GM12878 (cell line): Measurements from ENCODE around the gene AUNIP. TPM values are rescaled to one million over a fixed set of nuclear protein-coding genes. Genes with fewer than 3 reads are reported as not detected.

Experiments
- ATAC-seq: fragments of 200-7000 bp; cut with Tn5 transposase; 3 replicates; pipeline ENCODE4 v1.9.1; 2020; ENCODE audit warnings: mild to moderate bottlenecking, moderate library complexity
- BruUV-seq: library from RNA; stranded (reverse); fragments of 400-500 nt; replicated peaks from 2 replicates; lab custom pipeline; 2021; lab: Mats Ljungman, UMichigan
- CTCF ChIA-PET: fragments of 300-600 bp; sonication (Branson Sonifier 250); formaldehyde crosslinking; extraction: SDS; loops from one replicate; lab custom pipeline; 2021; ENCODE audit warnings: inconsistent platforms; lab: Yijun Ruan, JAX
- POLR2A ChIA-PET: fragments of 350-600 bp; formaldehyde crosslinking; extraction: SDS; loops from one replicate; lab custom pipeline; 2021; ENCODE audit warnings: inconsistent platforms; lab: Charles Lee
- RAD21 ChIA-PET: fragments of 300-600 bp; sonication (Branson Sonifier 250); formaldehyde crosslinking; loops from one replicate; lab custom pipeline; 2023; ENCODE audit warnings: antibody characterized with exemption; ENCODE audit not compliant: unreplicated experiment; lab: Charles Lee
- SMC1A ChIA-PET: fragments of 300-600 bp; sonication (Branson Sonifier 250); formaldehyde crosslinking; loops from one replicate; lab custom pipeline; 2023; ENCODE audit not compliant: unreplicated experiment, uncharacterized antibody; lab: Charles Lee
- DNase-seq: peaks from one replicate; pipeline ENCODE4 v3.0.0-alpha.2; 2011; ENCODE audit warnings: low read depth, low spot score
- FAIRE-seq: peaks from 3 replicates; lab custom pipeline; 2011; peaks lifted over from hg19 to GRCh38; lab: Jason Lieb, UNC
- H2AFZ ChIP-seq: 2 replicates; pipeline ENCODE4 v1.6.0; 2011; ENCODE audit warnings: low read depth, low read length, control low read depth; ENCODE audit not compliant: control insufficient read depth
- H3K27ac ChIP-seq: 2 replicates; pipeline ENCODE4 v1.5.1; 2011; ENCODE audit warnings: control low read depth; ENCODE audit not compliant: control insufficient read depth, insufficient read depth
- H3K27me3 ChIP-seq, 2 experiments: replicated peaks in 1 of 2; 2 replicates each; pipeline versions ENCODE4 v1.6.0 to v1.6.1; 2011; ENCODE audit warnings: low read length in 1 of 2; ENCODE audit not compliant: control insufficient read depth in 2 of 2, insufficient read depth in 2 of 2
- H3K36me3 ChIP-seq, 2 experiments: 2 replicates each; pipeline ENCODE4 v1.5.1; 2011; ENCODE audit warnings: low read length in 1 of 2; ENCODE audit not compliant: control insufficient read depth in 2 of 2, insufficient read depth in 2 of 2
- H3K4me1 ChIP-seq: 2 replicates; pipeline ENCODE4 v1.6.1; 2011; ENCODE audit warnings: mild to moderate bottlenecking, low read length, moderate library complexity, mixed read lengths; ENCODE audit not compliant: control insufficient read depth, insufficient read depth
- H3K4me2 ChIP-seq: 2 replicates; pipeline ENCODE4 v1.6.0; 2011; ENCODE audit warnings: control low read depth; ENCODE audit not compliant: control insufficient read depth, insufficient read depth
- H3K4me3 ChIP-seq: fragments of 200-600 bp; sonication (generic); 2 replicates; pipeline ENCODE4 v1.5.1; 2016
- H3K79me2 ChIP-seq: 2 replicates; pipeline ENCODE4 v1.6.0; 2011; ENCODE audit warnings: low read length; ENCODE audit not compliant: control insufficient read depth, insufficient read depth
- H3K9ac ChIP-seq: 2 replicates; pipeline ENCODE4 v1.8.0; 2011; ENCODE audit warnings: low read length, control low read depth, mixed read lengths; ENCODE audit not compliant: control insufficient read depth, insufficient read depth
- H3K9me3 ChIP-seq: replicated peaks from 3 replicates; pipeline ENCODE4 v1.5.1; 2011; ENCODE audit warnings: mild to moderate bottlenecking, low read length; ENCODE audit not compliant: control insufficient read depth, insufficient read depth
- H4K20me1 ChIP-seq: 2 replicates; pipeline ENCODE4 v1.6.0; 2011; ENCODE audit not compliant: control insufficient read depth, insufficient read depth
- BHLHE40 ChIP-seq, 2 experiments: fragments of 450-650 bp in 1 of 2; IDR thresholded peaks; 2 replicates each; pipeline ENCODE4 v1.6.1; 2011 to 2017; ENCODE audit warnings: low read depth in 2 of 2, borderline replicate concordance in 1 of 2, improper control_type of control experiment in 1 of 2, low read length in 1 of 2, mild to moderate bottlenecking in 1 of 2
- BMI1 ChIP-seq: fragments of 450-650 bp; IDR thresholded peaks from 2 replicates; pipeline ENCODE4 v1.6.1; 2016; ENCODE audit warnings: mild to moderate bottlenecking, moderate library complexity, borderline replicate concordance
- EGR1 ChIP-seq, 2 experiments: IDR thresholded peaks; 1 replicate in 1 of 2; 2 replicates in 1 of 2; pipeline ENCODE4 v1.6.1; 2011 to 2012; ENCODE audit warnings: low read depth in 2 of 2, low read length in 2 of 2, borderline replicate concordance in 1 of 2, mild to moderate bottlenecking in 1 of 2, moderate library complexity in 1 of 2
- PAX8 ChIP-seq: fragments of 450-650 bp; IDR thresholded peaks from 2 replicates; pipeline ENCODE4 v1.6.1; 2017; ENCODE audit warnings: mild to moderate bottlenecking, moderate library complexity
- RUNX3 ChIP-seq: IDR thresholded peaks from 2 replicates; pipeline ENCODE4 v1.6.1; 2012; ENCODE audit warnings: low read length, inconsistent platforms
- SMC3 ChIP-seq: IDR thresholded peaks from 2 replicates; pipeline ENCODE4 v1.6.1; 2011; ENCODE audit warnings: low read length, improper control_type of control experiment, borderline replicate concordance
- SREBF1 ChIP-seq: IDR thresholded peaks from 2 replicates; pipeline ENCODE4 v1.6.1; 2012; ENCODE audit warnings: mild to moderate bottlenecking, low read length
- STAT3 ChIP-seq: IDR thresholded peaks from 2 replicates; pipeline ENCODE4 v1.6.1; 2011; ENCODE audit warnings: low read depth, low read length, improper control_type of control experiment
- YY1 ChIP-seq: IDR thresholded peaks from 2 replicates; pipeline ENCODE4 v1.6.1; 2011; ENCODE audit warnings: low read depth, mild to moderate bottlenecking, low read length
- ZNF217 ChIP-seq: fragments of 450-650 bp; IDR thresholded peaks from 2 replicates; pipeline ENCODE4 v1.6.1; 2017; ENCODE audit warnings: antibody characterized with exemption, mild to moderate bottlenecking
- WGBS: methylation state at CpG from one replicate; pipeline ENCODE4 v1.1.6; 2016; ENCODE audit warnings: low lambda C conversion rate; ENCODE audit not compliant: insufficient replicate concordance, insufficient coverage; ENCODE audit errors: missing lambda C conversion rate; 5-methylcytosine and 5-hydroxymethylcytosine counted together
- in situ Hi-C: fragments of 300-500 bp; cut with MboI; formaldehyde crosslinking; loops from 9 replicates; pipeline ENCODE4 v1.14.3; 2018; ENCODE audit warnings: mixed read lengths
- intact Hi-C: fragments of 100-400 bp; cut with micrococcal nuclease; formaldehyde crosslinking; loops from one replicate; pipeline ENCODE4 v1.14.2; 2022; ENCODE audit not compliant: unreplicated experiment
- polyA plus RNA-seq, 11 experiments: library from polyadenylated mRNA; depleted of rRNA in 4 of 11; unstranded in 6 of 11; stranded (reverse) in 5 of 11; fragments of >200 nt; fragmentation: Nextera tagmentation in 4 of 11; fragmentation: Illumina TruSeq in 1 of 11; extraction: Ambion mirVana in 4 of 11; extraction: Trizol in 1 of 11; gene quantifications; 1 replicate in 1 of 11; 2 replicates in 10 of 11; pipeline versions ENCODE4 v1.2.1 to v1.2.3, GENCODE V29; 2011 to 2016; ENCODE audit warnings: inconsistent platforms in 2 of 11, missing spikeins in 2 of 11, low read depth in 1 of 11
- total RNA-seq, 4 experiments: library from RNA; depleted of rRNA in 3 of 4; stranded (reverse); fragments of >200 nt in 3 of 4; fragmentation: Illumina TruSeq in 1 of 4; extraction: Trizol in 1 of 4; gene quantifications; 2 replicates each; pipeline versions ENCODE4 v1.2.1 to v1.2.3, GENCODE V29; 2013 to 2021
- TF ChIP-seq, protein P1 (sequence below): IDR thresholded peaks from 2 replicates; pipeline ENCODE4 v1.6.1; 2012; ENCODE audit warnings: low read depth, low read length, improper control_type of control experiment
- TF ChIP-seq, protein P2 (sequence below): fragments of 450-650 bp; IDR thresholded peaks from 2 replicates; pipeline ENCODE4 v1.6.1; 2016; ENCODE audit warnings: mild to moderate bottlenecking
- TF ChIP-seq, protein P3 (sequence below): fragments of 450-650 bp; IDR thresholded peaks from 2 replicates; pipeline ENCODE4 v1.6.1; 2017; ENCODE audit warnings: borderline replicate concordance

AUNIP gene
- total and polyA plus RNA-seq, 10 of the 15 experiments (the other 5 are each of a cell fraction or from before 2014, with no cell fraction given): 3.9 to 20.0 (median 12.7) TPM

DNA sequence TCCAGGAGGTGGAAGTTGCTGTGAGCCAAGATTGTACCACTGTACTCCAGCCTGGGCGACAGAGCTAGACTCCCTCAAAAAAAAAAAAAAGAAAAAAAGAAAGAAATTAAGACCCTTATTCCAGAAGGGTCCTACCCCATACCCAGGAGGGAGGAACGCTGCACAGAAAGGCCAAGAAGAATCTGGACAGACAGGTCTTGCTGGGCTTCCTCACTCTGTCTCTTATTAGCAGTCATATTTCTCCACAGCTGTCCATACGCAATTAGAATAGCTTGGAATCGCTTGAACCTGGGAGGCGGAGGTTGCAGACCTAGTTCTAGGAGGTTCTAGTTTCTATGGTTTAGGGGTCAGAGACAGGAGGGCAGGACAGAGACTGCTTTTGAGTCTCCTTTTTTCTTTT lies 19.4 kb upstream of the AUNIP start:
- intact Hi-C loops (no loop called here), in situ Hi-C loops (no loop called here)
- TF ChIP-seq YY1 (no peak), RUNX3 (no peak), PAX8 (no peak), SMC3 (no peak), BMI1 (no peak), BHLHE40 (IDR thresholded peaks at IDR 0.05; ENCODE audit: borderline replicate concordance in 1 of 2, low read depth in 2 of 2, low read length in 1 of 2) (no peak), STAT3 (no peak), EGR1 (IDR thresholded peaks at IDR 0.05; ENCODE audit: borderline replicate concordance in 1 of 2, low read depth in 2 of 2, low read length in 2 of 2) (no peak), SREBF1 (no peak), ZNF217 (no peak)
- TF ChIP-seq, protein P1, sequence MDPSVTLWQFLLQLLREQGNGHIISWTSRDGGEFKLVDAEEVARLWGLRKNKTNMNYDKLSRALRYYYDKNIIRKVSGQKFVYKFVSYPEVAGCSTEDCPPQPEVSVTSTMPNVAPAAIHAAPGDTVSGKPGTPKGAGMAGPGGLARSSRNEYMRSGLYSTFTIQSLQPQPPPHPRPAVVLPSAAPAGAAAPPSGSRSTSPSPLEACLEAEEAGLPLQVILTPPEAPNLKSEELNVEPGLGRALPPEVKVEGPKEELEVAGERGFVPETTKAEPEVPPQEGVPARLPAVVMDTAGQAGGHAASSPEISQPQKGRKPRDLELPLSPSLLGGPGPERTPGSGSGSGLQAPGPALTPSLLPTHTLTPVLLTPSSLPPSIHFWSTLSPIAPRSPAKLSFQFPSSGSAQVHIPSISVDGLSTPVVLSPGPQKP: no peak
- TF ChIP-seq, protein P2, sequence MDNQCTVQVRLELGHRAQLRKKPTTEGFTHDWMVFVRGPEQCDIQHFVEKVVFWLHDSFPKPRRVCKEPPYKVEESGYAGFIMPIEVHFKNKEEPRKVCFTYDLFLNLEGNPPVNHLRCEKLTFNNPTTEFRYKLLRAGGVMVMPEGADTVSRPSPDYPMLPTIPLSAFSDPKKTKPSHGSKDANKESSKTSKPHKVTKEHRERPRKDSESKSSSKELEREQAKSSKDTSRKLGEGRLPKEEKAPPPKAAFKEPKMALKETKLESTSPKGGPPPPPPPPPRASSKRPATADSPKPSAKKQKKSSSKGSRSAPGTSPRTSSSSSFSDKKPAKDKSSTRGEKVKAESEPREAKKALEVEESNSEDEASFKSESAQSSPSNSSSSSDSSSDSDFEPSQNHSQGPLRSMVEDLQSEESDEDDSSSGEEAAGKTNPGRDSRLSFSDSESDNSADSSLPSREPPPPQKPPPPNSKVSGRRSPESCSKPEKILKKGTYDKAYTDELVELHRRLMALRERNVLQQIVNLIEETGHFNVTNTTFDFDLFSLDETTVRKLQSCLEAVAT: no peak
- TF ChIP-seq, protein P3, sequence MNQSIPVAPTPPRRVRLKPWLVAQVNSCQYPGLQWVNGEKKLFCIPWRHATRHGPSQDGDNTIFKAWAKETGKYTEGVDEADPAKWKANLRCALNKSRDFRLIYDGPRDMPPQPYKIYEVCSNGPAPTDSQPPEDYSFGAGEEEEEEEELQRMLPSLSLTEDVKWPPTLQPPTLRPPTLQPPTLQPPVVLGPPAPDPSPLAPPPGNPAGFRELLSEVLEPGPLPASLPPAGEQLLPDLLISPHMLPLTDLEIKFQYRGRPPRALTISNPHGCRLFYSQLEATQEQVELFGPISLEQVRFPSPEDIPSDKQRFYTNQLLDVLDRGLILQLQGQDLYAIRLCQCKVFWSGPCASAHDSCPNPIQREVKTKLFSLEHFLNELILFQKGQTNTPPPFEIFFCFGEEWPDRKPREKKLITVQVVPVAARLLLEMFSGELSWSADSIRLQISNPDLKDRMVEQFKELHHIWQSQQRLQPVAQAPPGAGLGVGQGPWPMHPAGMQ: no peak
- Histone ChIP-seq H4K20me1 (no peaks in the 10 kb centered on the region), H3K4me2 (no peak overlapping the region), H2AFZ (no peak overlapping the region), H3K4me3 (no peak overlapping the region), H3K4me1 (peaks cover 7% of the 10 kb centered on the region), H3K36me3 (no peaks in the 10 kb centered on the region), H3K9ac (no peak overlapping the region), H3K9me3 (no peaks in the 10 kb centered on the region), H3K27me3 (no peaks in the 10 kb centered on the region; a peak in 1 of 4 replicates), H3K27ac (no peak overlapping the region), H3K79me2 (peaks cover 9% of the 10 kb centered on the region)
- ChIA-PET SMC1A (interaction anchor here (0.6 to 1.6 kb wide), 4 partner anchors 15 to 118 kb away, joined by 3 to 5 read pairs (median 4); no protein-coding TSS in a partner anchor), CTCF (interaction anchor here (0.6 to 1.0 kb wide), 3 partner anchors 16 to 115 kb away, joined by 3 to 5 read pairs (median 3); no protein-coding TSS in a partner anchor), RAD21 (no interaction called here), POLR2A (no interaction called here)
- DNase-seq: no peak
- no TSS peak for BruUV-seq
- ATAC-seq: no peak
- no peak for FAIRE-seq
- 84% methylated on average over 4 of the region's 5 CpGs for WGBS
